GM19324 (cell line): ENCODE measurements around the gene TPM2.

Experiments used
- ATAC-seq: cut with Tn5 transposase; IDR thresholded peaks from one replicate; pipeline ENCODE4 v1.9.1; 2021; ENCODE audit warnings: mild to moderate bottlenecking, moderate library complexity; ENCODE audit not compliant: unreplicated experiment, low FRiP score

Gene TPM2

GRCh38 chr9:35718721-35719511 lies 29.2 kb upstream of the TPM2 start:
- ATAC-seq, result no peak

DNA sequence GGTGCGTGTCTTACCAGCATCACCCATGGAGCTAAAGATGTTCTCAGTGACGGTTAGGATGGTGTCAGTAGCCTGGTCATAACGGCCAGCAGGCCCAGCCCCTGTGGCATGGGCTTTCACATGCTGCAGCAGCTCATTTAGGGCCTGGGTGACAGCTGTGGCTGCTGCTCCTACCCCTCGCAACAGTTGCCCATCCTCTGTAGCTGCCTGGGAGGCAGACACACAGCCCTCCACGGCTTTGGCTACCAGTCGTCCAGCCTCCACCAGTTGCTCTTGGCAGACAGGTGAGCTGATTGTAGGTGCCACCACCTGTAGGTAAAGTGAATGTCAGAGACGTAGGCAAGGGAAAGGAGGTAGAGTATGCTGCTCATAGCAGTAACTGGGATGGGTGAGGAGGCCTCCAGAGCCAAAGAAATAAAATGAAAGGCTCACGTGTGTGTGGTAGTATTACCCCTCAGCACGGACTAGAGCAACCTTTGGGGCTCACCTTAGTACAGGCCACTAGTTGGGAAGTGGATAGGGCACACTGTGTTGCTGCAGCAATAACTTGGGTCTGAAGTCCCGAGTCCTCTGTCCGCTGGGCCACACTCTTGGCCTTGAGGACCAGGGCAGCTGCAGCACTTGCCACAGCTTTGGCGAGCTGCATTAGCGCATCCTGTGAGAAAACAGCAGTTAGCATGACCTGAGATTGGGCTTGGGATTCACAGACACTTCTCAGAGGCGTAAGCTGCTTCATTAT lies 27.6 kb upstream of the TPM2 start:
- ATAC-seq, result no peak

DNA sequence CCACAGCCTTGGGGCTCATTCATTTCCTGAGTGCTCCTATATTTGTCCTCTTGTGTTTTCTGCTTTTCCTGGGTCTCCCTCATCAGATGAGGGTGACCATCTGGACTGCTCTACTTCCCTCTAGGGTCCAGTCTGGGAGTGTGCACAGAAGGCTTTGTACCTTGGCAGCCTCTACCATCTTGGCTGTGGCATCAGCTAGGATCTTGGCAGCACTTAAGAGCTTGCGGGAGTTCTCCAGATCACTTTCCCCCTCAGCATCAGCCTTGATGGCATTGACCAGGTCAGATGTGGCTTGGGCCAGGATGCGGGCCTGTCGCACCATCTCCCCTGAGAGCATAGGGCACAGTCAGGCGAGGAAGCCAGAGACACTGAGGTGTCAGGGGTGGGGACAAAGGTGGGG lies 26.5 kb upstream of the TPM2 start:
- no peak for ATAC-seq

DNA sequence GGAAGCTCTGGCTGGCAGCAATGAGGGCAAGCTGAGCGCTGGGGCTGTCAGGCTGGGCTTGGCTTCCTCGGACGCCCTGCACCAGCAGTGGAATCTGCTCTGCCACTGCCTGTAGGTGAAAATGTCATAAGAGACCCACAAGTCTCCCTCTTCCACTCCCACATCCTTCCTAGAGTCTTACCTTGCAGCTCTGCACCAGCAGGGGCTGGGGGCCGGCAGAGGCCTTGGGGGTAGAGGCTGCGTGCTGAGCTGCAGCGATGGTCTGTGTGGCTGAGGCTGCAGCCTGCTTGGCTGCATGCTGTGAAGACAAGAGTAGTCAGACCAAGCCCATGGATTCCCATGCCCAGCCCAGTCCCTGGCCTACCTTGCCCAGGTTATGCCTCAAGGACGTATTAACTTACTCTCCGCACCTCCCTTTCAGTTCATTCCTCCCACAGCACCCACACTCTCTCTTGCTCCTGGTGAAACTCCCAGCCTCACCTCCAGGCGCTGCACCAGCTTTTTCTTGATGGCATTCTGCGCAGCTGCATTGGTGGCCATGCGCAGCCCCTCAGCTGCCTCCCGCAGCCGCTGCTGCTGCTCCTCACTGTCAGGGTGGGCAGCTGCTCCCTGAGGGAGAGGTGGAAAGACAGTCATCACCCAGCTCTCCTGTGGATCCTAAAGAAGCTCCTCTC lies 25.0 kb upstream of the TPM2 start:
- ATAC-seq, result no peak

- no peak for ATAC-seq
These were observed 24.4 kb upstream of the TPM2 start for GRCh38 chr9:35714123-35714522.

- ATAC-seq, result no peak
These were observed 23.9 kb upstream of the TPM2 start for GRCh38 chr9:35713578-35713977.

- ATAC-seq, result no peak
These were observed 23.2 kb upstream of the TPM2 start for GRCh38 chr9:35712762-35713400.

GRCh38 chr9:35711501-35712428 lies 22.0 kb upstream of the TPM2 start:
- no peak for ATAC-seq

GRCh38 chr9:35710818-35711500 lies 21.2 kb upstream of the TPM2 start:
- no peak for ATAC-seq

GRCh38 chr9:35708146-35708545 lies 18.4 kb upstream of the TPM2 start:
- no peak for ATAC-seq

GRCh38 chr9:35706951-35707350 lies 17.2 kb upstream of the TPM2 start:
- no peak for ATAC-seq

DNA sequence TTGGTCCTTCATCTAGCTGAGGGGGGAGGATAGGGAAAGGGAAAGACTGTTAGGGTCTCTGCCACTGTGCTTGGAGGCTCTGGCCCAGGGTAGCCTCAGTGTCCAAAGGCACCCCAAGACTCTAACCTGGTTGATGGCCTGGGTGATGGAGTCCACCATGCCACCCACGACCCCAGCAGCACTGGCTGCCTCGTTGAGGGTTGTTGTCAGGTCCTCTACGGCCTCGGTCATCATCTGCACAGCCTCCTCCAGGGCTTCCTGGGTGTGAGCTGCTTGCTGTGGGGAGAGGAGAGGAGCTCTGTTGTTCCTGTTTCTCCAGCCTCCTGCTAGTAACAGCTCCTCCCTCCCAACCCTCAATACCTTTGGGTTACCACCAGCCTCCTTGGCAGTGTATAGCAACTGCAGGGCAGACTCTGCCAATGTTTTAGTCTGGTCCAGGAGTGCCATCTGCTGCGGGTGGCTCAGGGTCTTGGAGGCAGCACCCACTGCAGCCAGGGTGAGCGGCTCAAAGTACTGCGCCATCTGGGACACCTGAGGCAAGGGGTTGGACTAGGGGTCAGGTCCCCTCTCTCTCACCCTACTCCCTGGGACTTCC lies 16.2 kb upstream of the TPM2 start:
- ATAC-seq, result no peak

- no peak for ATAC-seq
These were observed 15.6 kb upstream of the TPM2 start for GRCh38 chr9:35705372-35705771.

DNA sequence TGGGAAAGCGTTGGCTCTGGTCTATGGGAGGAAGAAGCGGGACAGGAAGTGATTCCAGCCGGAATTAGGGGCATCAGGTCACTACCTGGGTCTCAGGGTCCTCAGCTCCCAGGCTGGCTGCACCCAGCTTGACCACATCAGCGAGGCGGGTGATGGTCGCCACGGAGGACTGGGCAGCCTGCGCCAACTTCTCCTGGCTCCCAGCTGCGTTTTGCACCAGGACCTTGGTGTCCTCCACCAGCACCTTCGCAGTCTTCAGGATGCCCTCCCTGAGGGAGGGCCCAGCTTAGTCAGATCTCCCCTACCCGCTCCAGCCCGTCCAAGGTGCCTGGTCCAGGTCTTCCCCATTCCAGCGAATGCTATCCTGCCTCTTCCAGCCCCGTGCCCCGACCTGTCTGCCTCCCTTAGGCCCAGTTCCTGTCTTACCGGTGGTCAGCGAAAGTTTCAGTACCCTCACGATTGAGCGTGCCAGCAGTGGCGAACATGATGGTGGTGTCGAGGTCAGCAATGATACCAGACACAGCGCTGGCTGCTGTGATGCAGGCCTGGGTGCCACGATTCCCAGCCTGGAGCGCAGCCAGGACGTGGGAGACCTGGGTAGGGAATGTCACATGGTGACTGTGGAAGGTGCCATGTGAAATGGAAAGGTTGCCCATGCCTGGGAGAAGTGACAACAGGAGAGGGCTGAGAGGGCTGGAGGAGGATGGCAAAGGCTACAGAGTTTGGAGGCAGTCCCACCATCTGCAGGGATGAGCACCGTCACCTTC lies 14.4 kb upstream of the TPM2 start:
- no peak for ATAC-seq

- no peak for ATAC-seq
These were observed 13.0 kb upstream of the TPM2 start for GRCh38 chr9:35702696-35703095.

DNA sequence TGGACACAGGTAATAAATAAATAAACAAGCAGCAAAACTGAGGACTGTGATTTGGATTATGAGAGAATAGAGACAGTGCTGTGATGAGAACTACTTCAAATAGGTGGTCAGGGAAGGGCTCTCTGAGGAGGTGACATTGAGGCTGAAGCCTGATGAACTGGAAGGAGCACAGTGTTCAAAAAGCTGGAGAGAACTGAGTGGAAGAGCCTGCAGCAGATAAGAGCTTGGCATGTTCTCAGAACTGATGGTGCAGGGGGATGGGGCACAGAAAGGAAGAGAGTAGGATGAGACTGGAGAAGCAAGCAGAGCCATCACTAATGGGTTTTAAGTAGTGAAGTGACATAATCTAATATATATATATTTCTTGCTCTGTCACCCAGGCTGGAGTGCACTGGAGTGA lies 11.2 kb upstream of the TPM2 start:
- ATAC-seq, result no peak

GRCh38 chr9:35700031-35700430 lies 10.3 kb upstream of the TPM2 start:
- ATAC-seq, result no peak

- no peak for ATAC-seq
These were observed 8.5 kb upstream of the TPM2 start for GRCh38 chr9:35698231-35698630.
